GM12874 (cell line): Measurements from ENCODE around the gene TLN1.

Experiments used
- TF ChIP-seq, protein P1 (sequence below): IDR thresholded peaks from 2 replicates; pipeline ENCODE4 v1.5.1; 2011; ENCODE audit warnings: low read depth, mild to moderate bottlenecking, control low read depth, low read length, moderate library complexity; ENCODE audit not compliant: insufficient read depth

TLN1 gene

DNA sequence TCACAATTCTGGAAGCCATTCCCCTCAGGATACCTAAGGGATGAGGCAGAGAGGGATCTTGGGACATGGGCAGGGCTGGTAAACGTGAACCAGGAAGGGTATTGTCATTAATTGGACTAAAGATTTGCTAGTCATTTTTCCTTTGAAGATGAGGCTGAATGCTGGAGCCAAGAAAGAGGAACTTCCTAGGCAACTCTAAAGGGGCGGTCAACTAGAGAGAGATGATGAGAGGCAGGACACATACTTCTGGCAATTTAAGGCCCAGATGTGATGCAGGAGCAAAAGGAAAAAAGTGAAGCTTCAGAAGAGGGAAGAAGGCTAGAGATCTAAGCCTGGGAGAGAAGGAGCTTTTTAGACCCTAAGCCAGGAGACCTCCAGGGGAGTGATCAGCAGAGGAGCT lies 11.5 kb upstream of the TLN1 start:
- TF ChIP-seq, protein P1, sequence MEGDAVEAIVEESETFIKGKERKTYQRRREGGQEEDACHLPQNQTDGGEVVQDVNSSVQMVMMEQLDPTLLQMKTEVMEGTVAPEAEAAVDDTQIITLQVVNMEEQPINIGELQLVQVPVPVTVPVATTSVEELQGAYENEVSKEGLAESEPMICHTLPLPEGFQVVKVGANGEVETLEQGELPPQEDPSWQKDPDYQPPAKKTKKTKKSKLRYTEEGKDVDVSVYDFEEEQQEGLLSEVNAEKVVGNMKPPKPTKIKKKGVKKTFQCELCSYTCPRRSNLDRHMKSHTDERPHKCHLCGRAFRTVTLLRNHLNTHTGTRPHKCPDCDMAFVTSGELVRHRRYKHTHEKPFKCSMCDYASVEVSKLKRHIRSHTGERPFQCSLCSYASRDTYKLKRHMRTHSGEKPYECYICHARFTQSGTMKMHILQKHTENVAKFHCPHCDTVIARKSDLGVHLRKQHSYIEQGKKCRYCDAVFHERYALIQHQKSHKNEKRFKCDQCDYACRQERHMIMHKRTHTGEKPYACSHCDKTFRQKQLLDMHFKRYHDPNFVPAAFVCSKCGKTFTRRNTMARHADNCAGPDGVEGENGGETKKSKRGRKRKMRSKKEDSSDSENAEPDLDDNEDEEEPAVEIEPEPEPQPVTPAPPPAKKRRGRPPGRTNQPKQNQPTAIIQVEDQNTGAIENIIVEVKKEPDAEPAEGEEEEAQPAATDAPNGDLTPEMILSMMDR = no peak

DNA sequence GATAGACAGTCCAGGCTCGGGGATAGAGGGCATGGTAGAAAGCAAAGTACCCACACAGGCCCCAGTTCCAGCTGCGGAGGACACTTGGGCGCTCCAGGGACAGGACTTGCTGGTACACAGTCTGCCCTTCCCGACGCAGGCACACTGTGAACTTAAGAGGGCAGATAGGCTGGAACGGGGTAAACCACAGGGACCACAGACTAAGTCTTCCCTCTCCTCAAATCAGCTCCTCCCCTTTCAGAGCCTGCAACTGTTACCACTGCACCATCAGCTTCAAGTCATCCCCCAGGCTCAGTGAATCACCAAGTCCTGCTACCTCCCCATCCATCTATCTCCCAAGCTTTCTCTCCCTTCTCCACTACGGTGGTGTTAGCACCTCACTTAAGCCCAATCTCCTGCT lies 9.7 kb upstream of the TLN1 start:
- TF ChIP-seq, protein P1 = no peak

DNA sequence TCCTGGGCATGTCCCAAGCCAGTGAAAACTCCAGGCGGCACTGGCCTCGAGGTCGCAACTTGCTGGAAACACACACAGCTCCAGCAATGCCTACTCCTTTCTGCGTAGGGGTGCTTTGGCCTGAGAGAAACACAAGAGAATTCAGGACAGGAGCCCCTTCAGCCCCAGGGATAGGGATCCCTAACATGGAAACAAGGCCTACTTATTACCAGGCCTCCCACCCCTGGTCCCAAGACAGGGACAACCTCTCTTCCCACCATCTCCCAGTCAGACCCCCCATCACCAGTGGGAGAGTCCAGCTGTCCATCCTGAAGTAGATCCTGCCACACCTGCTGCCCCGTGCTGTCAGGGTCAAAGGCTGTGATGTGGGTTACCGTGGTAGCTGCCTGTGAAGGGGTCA lies 8.2 kb upstream of the TLN1 start:
- TF ChIP-seq, protein P1 = no peak

DNA sequence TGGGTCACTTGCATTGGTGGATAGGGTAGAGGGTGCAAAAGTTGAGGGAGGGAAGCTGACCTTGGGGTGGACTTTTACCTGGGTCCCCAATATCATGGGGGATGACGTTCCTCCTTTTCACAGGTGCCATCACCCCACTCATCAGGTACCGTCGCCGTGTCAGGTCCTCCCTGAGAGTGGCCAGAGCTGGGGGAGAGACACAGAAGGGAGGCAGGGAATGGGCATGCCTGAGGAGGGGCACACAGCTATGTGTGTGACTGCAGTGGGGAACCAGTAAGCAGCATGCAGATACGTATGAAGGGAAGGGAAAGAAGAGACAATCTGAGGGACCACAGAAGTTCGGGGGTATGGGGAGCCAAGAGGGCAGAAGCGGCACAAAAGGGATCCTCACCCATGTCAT lies 6.9 kb upstream of the TLN1 start:
- TF ChIP-seq, protein P1 = no peak

DNA sequence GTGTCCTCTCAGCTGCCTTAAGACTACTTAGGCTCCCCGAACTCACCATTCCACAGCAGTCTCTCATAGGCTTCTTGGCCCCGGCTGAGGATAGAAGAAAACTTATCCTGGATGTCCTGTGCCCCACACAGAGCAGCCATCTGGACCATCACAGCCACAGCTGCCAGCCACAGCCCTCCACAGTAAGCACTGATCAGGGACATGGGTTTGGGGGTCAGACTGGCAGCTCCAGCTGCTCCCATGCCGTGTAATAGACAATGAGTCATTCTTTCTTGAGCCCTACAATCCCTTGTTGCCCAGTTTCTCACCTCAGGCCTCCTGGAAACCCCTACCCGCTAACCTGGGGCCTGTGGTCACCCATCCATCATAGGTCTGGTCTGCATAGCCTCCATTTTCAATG lies 6.2 kb upstream of the TLN1 start:
- TF ChIP-seq, protein P1 = no peak

DNA sequence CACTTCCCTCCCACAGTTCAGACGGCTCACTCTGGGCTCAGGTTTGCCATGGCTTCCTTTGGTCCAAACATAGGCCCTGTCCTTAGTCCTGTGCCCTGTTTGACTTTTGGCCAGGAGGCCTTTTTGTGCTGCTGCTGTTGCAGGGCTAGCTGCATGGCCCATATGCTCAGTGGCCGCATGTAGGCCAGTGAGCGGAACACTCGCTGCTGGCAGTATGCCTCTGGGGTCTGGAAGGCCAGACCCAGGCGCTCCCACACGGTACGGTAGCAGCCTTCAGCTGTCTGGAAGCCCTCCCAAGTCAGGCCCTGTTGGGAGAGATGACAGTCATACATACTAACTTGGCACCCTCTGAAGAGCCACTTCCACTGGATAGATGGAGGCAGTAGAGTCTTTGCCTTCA lies 5.1 kb upstream of the TLN1 start:
- TF ChIP-seq, protein P1 = no peak

DNA sequence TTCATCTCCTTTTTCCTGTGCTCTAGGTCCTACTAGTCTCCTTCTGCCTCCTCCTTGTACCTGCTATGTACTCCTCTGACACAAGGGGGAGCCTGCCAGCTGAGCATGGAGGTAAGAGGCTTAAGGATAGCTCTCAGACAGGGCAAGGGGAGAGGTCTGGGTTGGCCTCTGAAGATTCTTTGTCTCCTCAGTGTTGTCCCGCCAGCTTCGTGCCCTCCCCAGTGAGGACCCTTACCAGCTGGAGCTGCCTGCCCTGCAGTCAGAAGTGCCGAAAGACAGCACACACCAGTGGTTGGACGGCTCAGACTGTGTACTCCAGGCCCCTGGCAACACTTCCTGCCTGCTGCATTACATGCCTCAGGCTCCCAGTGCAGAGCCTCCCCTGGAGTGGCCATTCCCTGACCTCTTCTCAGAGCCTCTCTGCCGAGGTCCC lies 4.2 kb upstream of the TLN1 start:
- TF ChIP-seq, protein P1 = peak; percentile 89

DNA sequence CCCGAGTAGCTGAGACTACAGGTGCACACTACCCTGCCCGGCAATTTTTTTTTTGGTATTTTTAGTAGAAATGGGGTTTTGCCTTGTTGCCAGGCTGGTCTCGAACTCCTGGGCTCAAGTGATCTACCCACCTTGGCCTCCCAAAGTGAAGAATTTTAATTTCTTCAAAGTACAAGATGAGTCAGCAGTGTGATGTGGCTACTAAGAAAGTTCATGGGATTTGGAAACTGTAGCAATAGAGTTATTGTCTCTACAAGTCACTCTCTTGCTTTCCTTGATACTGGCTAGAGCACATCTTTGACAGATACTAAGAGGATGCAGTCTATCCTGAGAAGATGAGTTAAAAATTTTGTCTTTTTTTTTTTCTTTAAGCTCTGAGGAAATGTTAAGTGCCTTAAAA lies 2.1 kb upstream of the TLN1 start:
- TF ChIP-seq, protein P1 = no peak
